ENCODE data around the gene M1AP.

- no peak for TF ChIP-seq POLR2A (IDR thresholded peaks at IDR 0.05)
- TF ChIP-seq, protein P1, sequence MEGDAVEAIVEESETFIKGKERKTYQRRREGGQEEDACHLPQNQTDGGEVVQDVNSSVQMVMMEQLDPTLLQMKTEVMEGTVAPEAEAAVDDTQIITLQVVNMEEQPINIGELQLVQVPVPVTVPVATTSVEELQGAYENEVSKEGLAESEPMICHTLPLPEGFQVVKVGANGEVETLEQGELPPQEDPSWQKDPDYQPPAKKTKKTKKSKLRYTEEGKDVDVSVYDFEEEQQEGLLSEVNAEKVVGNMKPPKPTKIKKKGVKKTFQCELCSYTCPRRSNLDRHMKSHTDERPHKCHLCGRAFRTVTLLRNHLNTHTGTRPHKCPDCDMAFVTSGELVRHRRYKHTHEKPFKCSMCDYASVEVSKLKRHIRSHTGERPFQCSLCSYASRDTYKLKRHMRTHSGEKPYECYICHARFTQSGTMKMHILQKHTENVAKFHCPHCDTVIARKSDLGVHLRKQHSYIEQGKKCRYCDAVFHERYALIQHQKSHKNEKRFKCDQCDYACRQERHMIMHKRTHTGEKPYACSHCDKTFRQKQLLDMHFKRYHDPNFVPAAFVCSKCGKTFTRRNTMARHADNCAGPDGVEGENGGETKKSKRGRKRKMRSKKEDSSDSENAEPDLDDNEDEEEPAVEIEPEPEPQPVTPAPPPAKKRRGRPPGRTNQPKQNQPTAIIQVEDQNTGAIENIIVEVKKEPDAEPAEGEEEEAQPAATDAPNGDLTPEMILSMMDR (IDR thresholded peaks at IDR 0.05) = no peak
These were observed 15.8 kb downstream of the M1AP start for GRCh38 chr2:74632209-74632938.

All from lower leg skin (tissue), 3 donors.